Peyer's patch (tissue), 4 donors: ENCODE results near the gene ZDHHC12. TPM values are rescaled to one million over a fixed set of nuclear protein-coding genes. Genes with fewer than 3 reads are reported as not detected.

Experiments
- DNase-seq, 3 donors: peaks; one replicate each; pipeline ENCODE4 v3.0.0-alpha.2; 2017 to 2019
- H3K27ac ChIP-seq, 4 donors: fragments of 200-600 bp; sonication (generic); one replicate each; pipeline ENCODE4 v1.5.1; 2016 to 2019
- H3K27me3 ChIP-seq, 2 donors: fragments of 200-600 bp; sonication (generic); one replicate each; pipeline ENCODE4 v1.5.1; 2019
- H3K36me3 ChIP-seq, 3 donors: fragments of 200-600 bp; sonication (generic); one replicate each; pipeline ENCODE4 v1.5.1; 2016 to 2019
- H3K4me1 ChIP-seq, 4 donors: fragments of 200-600 bp; sonication (generic); one replicate each; pipeline ENCODE4 v1.5.1; 2016 to 2019
- H3K4me3 ChIP-seq, 4 donors: fragments of 200-600 bp; sonication (generic); 1 replicate in 3 of 4; 2 replicates in 1 of 4; pipeline ENCODE4 v1.5.1; 2016 to 2019; ENCODE audit warnings: mild to moderate bottlenecking in 1 of 4
- H3K9me3 ChIP-seq, 4 donors: fragments of 200-600 bp; sonication (generic); one replicate each; pipeline ENCODE4 v1.5.1; 2016 to 2019; ENCODE audit warnings: mild to moderate bottlenecking in 1 of 4
- CTCF ChIP-seq, 6 experiments: fragments of 450-650 bp in 4 of 6; fragments of 200-600 bp in 2 of 6; sonication (generic) in 1 of 6; IDR thresholded peaks; one replicate each; pipeline ENCODE4 v1.5.1; 2017 to 2019; ENCODE audit warnings: antibody characterized with exemption in 6 of 6, mild to moderate bottlenecking in 3 of 6, moderate library complexity in 1 of 6
- POLR2A ChIP-seq, 2 donors: fragments of 450-650 bp; IDR thresholded peaks; one replicate each; pipeline ENCODE4 v1.5.1; 2017; ENCODE audit warnings: antibody characterized with exemption in 2 of 2, mild to moderate bottlenecking in 2 of 2, moderate library complexity in 2 of 2
- small RNA-seq, 2 donors: library from RNA; depleted of rRNA; stranded (forward); fragments of <200 nt; gene quantifications; one replicate each; pipeline ENCODE3, GENCODE V24; 2016
- total RNA-seq, 4 donors: library from RNA; depleted of rRNA; stranded (reverse); fragments of >200 nt; gene quantifications; one replicate each; pipeline ENCODE4 v1.1.0, GENCODE V29; 2016

Gene ZDHHC12
- total RNA-seq, 4 donors from 2014 or later = 21.5 to 177 (median 138) TPM

GRCh38 chr9:128683340-128684064, 40.4 kb downstream of the ZDHHC12 start:
- Histone ChIP-seq H3K9me3 (no peaks in the 10 kb centered on the region), H3K36me3 (no peaks in the 10 kb centered on the region), H3K27ac (peak overlapping the region; percentile 75 to 93 (median 92)), H3K4me3 (peak overlapping the region; percentile 49 to 75 (median 70)), H3K4me1 (peaks cover 0 to 40% (median 19%) of the 10 kb centered on the region in 4 donors), H3K27me3 (no peaks in the 10 kb centered on the region)
- no peak for TF ChIP-seq POLR2A (IDR thresholded peaks at IDR 0.05)
- no peak for TF ChIP-seq CTCF (IDR thresholded peaks at IDR 0.05)
- DNase-seq = peak; percentile 68 to 87 (median 78)

GRCh38 chr9:128677794-128678193, 46.1 kb downstream of the ZDHHC12 start:
- Histone ChIP-seq H3K4me1 (no peaks in the 10 kb centered on the region), H3K4me3 (peak overlapping the region in 1 of 4 donors; percentile 22), H3K27ac (no peak overlapping the region), H3K27me3 (no peaks in the 10 kb centered on the region), H3K36me3 (no peaks in the 10 kb centered on the region), H3K9me3 (no peaks in the 10 kb centered on the region)
- DNase-seq = no peak
- TF ChIP-seq POLR2A (IDR thresholded peaks at IDR 0.05) (no peak), CTCF (IDR thresholded peaks at IDR 0.05) (no peak)

GRCh38 chr9:128675382-128675781, 48.5 kb downstream of the ZDHHC12 start:
- Histone ChIP-seq H3K9me3 (no peaks in the 10 kb centered on the region), H3K27me3 (no peaks in the 10 kb centered on the region), H3K4me3 (no peak overlapping the region), H3K27ac (no peak overlapping the region), H3K36me3 (no peaks in the 10 kb centered on the region), H3K4me1 (no peaks in the 10 kb centered on the region)
- peak in 2 of 3 donors; percentile 2 to 11 for DNase-seq
- TF ChIP-seq CTCF (IDR thresholded peaks at IDR 0.05) = no peak
- TF ChIP-seq POLR2A (IDR thresholded peaks at IDR 0.05) = no peak

Small RNA genes within 50 kb of the gene (small RNA-seq; reads per million reads assigned to genes)
- gene RF00017 (0 reads per million in 2 donors), gene RN7SL560P (0 reads per million in 2 donors)

Other genes with a start within 250 kb of the ZDHHC12 start
- 10 to 100 TPM; 27.0 to 55.3 (median 28.3) TPM for gene GLE1, start 219.4 kb downstream of the ZDHHC12 start, total RNA-seq
- gene SPTAN1, start 171.5 kb downstream of the ZDHHC12 start, total RNA-seq = 100 to 1,000 TPM; 251 to 586 (median 269) TPM
- gene DYNC2I2, start 67.3 kb downstream of the ZDHHC12 start, total RNA-seq = 100 to 1,000 TPM in 1 of 4 donors, 10 to 100 TPM in 3; 71.9 to 103 (median 95.8) TPM
- 100 to 1,000 TPM in 1 of 4 donors, 10 to 100 TPM in 3; 72.3 to 148 (median 83.9) TPM for gene SET, start 34.9 kb downstream of the ZDHHC12 start, total RNA-seq
- gene PKN3, start 21.6 kb downstream of the ZDHHC12 start, total RNA-seq = 10 to 100 TPM in 1 of 4 donors, 1 to 10 TPM in 3; 5.6 to 15.7 (median 9.3) TPM
- 100 to 1,000 TPM in 1 of 4 donors, 10 to 100 TPM in 3; 83.1 to 114 (median 88.1) TPM for gene ZER1, start 47.8 kb upstream of the ZDHHC12 start, total RNA-seq
- gene TBC1D13, start 63.1 kb upstream of the ZDHHC12 start, total RNA-seq = 10 to 100 TPM; 26.8 to 48.7 (median 45.7) TPM
- 10 to 100 TPM in 3 of 4 donors, 1 to 10 TPM in 1; 9.9 to 53.6 (median 40.5) TPM for gene ENDOG, start 94.4 kb upstream of the ZDHHC12 start, total RNA-seq
- 10 to 100 TPM; 33.5 to 48.7 (median 34.9) TPM for gene SPOUT1, start 105.7 kb upstream of the ZDHHC12 start, total RNA-seq
- gene KYAT1, start 157.8 kb upstream of the ZDHHC12 start, total RNA-seq = 10 to 100 TPM in 1 of 4 donors, 1 to 10 TPM in 3; 4.6 to 14.9 (median 8.7) TPM
- gene LRRC8A, start 158.0 kb upstream of the ZDHHC12 start, total RNA-seq = 10 to 100 TPM; 20.0 to 39.2 (median 27.0) TPM
- 10 to 100 TPM in 1 of 4 donors, 1 to 10 TPM in 2, not detected in 1; 4.4 to 23.9 (median 7.5) TPM for gene PHYHD1, start 196.9 kb upstream of the ZDHHC12 start, total RNA-seq
- 10 to 100 TPM in 2 of 4 donors, 1 to 10 TPM in 2; 4.1 to 12.3 (median 10.6) TPM for gene DOLK, start 223.5 kb upstream of the ZDHHC12 start, total RNA-seq
- 100 to 1,000 TPM in 1 of 4 donors, 10 to 100 TPM in 3; 28.2 to 101 (median 47.9) TPM for gene NUP188, start 223.6 kb upstream of the ZDHHC12 start, total RNA-seq